Vagina (tissue), 2 donors: ENCODE measurements around the gene BMAL1.

Source experiments
- POLR2A ChIP-seq, 2 donors: fragments of 450-650 bp; IDR thresholded peaks; one replicate each; pipeline ENCODE4 v1.6.1; 2017; ENCODE audit warnings: antibody characterized with exemption in 2 of 2, mild to moderate bottlenecking in 2 of 2, moderate library complexity in 2 of 2
- TF ChIP-seq, protein P1 (sequence below), 3 experiments: fragments of 450-650 bp in 2 of 3; fragments of 200-600 bp in 1 of 3; sonication (generic) in 1 of 3; IDR thresholded peaks; one replicate each; pipeline ENCODE4 v1.5.1; 2017 to 2019; ENCODE audit warnings: antibody characterized with exemption in 3 of 3, mild to moderate bottlenecking in 2 of 3, moderate library complexity in 2 of 3

DNA sequence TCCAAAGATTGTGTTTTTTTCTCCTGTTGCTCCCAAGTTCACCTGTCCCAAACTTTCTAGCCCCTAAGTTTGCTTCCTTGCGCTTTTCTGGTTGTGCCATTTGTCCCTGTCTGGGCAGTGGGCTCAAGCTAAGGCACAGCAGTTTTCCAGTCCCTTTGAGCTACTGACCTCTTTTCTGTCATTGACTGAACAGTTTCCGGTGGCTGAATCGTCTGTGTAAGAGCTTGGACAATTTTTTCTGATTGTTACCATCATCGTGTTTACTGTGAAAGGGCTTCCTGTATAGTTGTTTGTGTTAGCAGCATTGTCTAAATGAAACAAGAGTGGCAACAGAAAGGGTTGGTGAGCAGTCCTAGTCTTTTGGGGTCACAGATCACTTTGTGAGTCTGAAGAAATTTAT, 49.8 kb downstream of the BMAL1 start:
- TF ChIP-seq, protein P1, sequence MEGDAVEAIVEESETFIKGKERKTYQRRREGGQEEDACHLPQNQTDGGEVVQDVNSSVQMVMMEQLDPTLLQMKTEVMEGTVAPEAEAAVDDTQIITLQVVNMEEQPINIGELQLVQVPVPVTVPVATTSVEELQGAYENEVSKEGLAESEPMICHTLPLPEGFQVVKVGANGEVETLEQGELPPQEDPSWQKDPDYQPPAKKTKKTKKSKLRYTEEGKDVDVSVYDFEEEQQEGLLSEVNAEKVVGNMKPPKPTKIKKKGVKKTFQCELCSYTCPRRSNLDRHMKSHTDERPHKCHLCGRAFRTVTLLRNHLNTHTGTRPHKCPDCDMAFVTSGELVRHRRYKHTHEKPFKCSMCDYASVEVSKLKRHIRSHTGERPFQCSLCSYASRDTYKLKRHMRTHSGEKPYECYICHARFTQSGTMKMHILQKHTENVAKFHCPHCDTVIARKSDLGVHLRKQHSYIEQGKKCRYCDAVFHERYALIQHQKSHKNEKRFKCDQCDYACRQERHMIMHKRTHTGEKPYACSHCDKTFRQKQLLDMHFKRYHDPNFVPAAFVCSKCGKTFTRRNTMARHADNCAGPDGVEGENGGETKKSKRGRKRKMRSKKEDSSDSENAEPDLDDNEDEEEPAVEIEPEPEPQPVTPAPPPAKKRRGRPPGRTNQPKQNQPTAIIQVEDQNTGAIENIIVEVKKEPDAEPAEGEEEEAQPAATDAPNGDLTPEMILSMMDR (IDR thresholded peaks at IDR 0.05) = no peak
- TF ChIP-seq POLR2A (IDR thresholded peaks at IDR 0.05) = no peak
